MM.1S (cell line): ENCODE data around the gene ZNF692.

Experiments used
- DNase-seq: peaks from one replicate; pipeline ENCODE4 v3.0.0-alpha.2; 2015
- H2AFZ ChIP-seq: fragments of 300-600 bp; sonication (generic); 2 replicates; pipeline ENCODE4 v1.6.0; 2016; ENCODE audit warnings: antibody characterized with exemption, low read length
- H3F3A ChIP-seq: fragments of 300-600 bp; sonication (generic); 2 replicates; pipeline ENCODE4 v1.6.1; 2016; ENCODE audit warnings: mild to moderate bottlenecking, antibody characterized with exemption, low read length, moderate library complexity, mixed read lengths; ENCODE audit not compliant: insufficient read depth
- H3K27ac ChIP-seq: fragments of 300-600 bp; sonication (generic); 2 replicates; pipeline ENCODE4 v1.5.1; 2016; ENCODE audit warnings: mild to moderate bottlenecking, low read length
- H3K27me3 ChIP-seq: fragments of 300-600 bp; sonication (generic); replicated peaks from 2 replicates; pipeline ENCODE4 v1.6.0; 2016; ENCODE audit warnings: low read length; ENCODE audit not compliant: insufficient read depth
- H3K36me3 ChIP-seq: fragments of 300-600 bp; sonication (generic); replicated peaks from 2 replicates; pipeline ENCODE4 v1.6.1; 2016; ENCODE audit warnings: mild to moderate bottlenecking, low read length, mixed read lengths; ENCODE audit not compliant: insufficient read depth
- H3K4me1 ChIP-seq: fragments of 300-600 bp; sonication (generic); 2 replicates; pipeline ENCODE4 v1.6.1; 2016; ENCODE audit warnings: low read length, mixed read lengths
- H3K4me2 ChIP-seq: fragments of 300-600 bp; sonication (generic); 2 replicates; pipeline ENCODE4 v1.6.0; 2016; ENCODE audit warnings: low read depth, low read length
- H3K4me3 ChIP-seq: fragments of 300-600 bp; sonication (generic); 2 replicates; pipeline ENCODE4 v1.5.1; 2016; ENCODE audit warnings: low read length, mixed read lengths
- H3K79me2 ChIP-seq: fragments of 300-600 bp; sonication (generic); 2 replicates; pipeline ENCODE4 v1.6.1; 2016; ENCODE audit warnings: mixed run types, low read length, mixed read lengths
- H3K9ac ChIP-seq: fragments of 300-600 bp; sonication (generic); 2 replicates; pipeline ENCODE4 v1.6.1; 2016; ENCODE audit warnings: low read length, mixed read lengths
- H3K9me2 ChIP-seq: fragments of 300-600 bp; sonication (generic); replicated peaks from 2 replicates; pipeline ENCODE4 v1.6.1; 2016; ENCODE audit warnings: mild to moderate bottlenecking, low read length, mixed read lengths; ENCODE audit not compliant: insufficient read depth
- H3K9me3 ChIP-seq: fragments of 300-600 bp; sonication (generic); replicated peaks from 2 replicates; pipeline ENCODE4 v1.6.1; 2016; ENCODE audit warnings: mild to moderate bottlenecking, low read length, mixed read lengths; ENCODE audit not compliant: insufficient read depth
- H4K20me1 ChIP-seq: fragments of 300-600 bp; sonication (generic); 2 replicates; pipeline ENCODE4 v1.6.1; 2016; ENCODE audit warnings: mild to moderate bottlenecking, low read length, moderate library complexity, mixed read lengths; ENCODE audit not compliant: insufficient read depth
- EZH2 ChIP-seq: fragments of 300-600 bp; sonication (generic); optimal IDR thresholded peaks from 2 replicates; pipeline ENCODE3; 2017; ENCODE audit warnings: low read depth, mild to moderate bottlenecking, antibody characterized with exemption, low read length, mixed read lengths
- EZH2phosphoT487 ChIP-seq: fragments of 300-600 bp; sonication (generic); IDR thresholded peaks from 2 replicates; pipeline ENCODE4 v1.6.1; 2018; ENCODE audit warnings: antibody characterized with exemption, low read length
- TF ChIP-seq, protein P1 (sequence below): fragments of 300-600 bp; sonication (generic); IDR thresholded peaks from 2 replicates; pipeline ENCODE4 v1.5.1; 2016; ENCODE audit warnings: antibody characterized with exemption, low read length, mixed read lengths

The ZNF692 gene

DNA sequence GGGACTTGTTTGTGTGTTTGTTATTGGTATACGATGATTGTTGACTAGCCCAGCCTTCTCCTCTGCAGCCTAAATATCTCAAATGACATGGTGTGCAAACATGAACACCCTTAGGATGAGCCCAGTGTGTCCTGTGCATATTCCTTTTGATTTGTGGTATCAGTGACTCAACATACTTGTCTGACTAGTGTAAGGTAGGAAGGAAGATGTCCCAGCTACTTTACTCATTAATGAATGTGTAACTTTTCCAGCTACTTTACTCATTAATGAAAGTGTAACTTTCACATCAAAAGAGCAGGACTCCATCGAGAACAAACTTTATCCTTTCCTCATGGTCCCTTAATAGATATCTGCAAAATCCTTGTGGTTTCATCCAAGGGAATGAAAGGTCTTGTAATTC, 2.7 kb upstream of the ZNF692 start:
- DNase-seq = no peak
- H3K9me2 ChIP-seq = no peaks in the 10 kb centered on the region
- no peak overlapping the region for H3K4me3 ChIP-seq
- no peaks in the 10 kb centered on the region for H4K20me1 ChIP-seq
- H3K27me3 ChIP-seq = peaks cover 14% of the 10 kb centered on the region
- no peak overlapping the region for H3K27ac ChIP-seq
- H3K9me3 ChIP-seq = no peaks in the 10 kb centered on the region
- H2AFZ ChIP-seq = no peak overlapping the region
- peaks cover 28% of the 10 kb centered on the region for H3K4me1 ChIP-seq
- no peak for TF ChIP-seq EZH2
- TF ChIP-seq EZH2phosphoT487 = no peak
- TF ChIP-seq, protein P1, sequence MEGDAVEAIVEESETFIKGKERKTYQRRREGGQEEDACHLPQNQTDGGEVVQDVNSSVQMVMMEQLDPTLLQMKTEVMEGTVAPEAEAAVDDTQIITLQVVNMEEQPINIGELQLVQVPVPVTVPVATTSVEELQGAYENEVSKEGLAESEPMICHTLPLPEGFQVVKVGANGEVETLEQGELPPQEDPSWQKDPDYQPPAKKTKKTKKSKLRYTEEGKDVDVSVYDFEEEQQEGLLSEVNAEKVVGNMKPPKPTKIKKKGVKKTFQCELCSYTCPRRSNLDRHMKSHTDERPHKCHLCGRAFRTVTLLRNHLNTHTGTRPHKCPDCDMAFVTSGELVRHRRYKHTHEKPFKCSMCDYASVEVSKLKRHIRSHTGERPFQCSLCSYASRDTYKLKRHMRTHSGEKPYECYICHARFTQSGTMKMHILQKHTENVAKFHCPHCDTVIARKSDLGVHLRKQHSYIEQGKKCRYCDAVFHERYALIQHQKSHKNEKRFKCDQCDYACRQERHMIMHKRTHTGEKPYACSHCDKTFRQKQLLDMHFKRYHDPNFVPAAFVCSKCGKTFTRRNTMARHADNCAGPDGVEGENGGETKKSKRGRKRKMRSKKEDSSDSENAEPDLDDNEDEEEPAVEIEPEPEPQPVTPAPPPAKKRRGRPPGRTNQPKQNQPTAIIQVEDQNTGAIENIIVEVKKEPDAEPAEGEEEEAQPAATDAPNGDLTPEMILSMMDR = no peak
- peaks cover 17% of the 10 kb centered on the region for H3K79me2 ChIP-seq
- peaks cover 5% of the 10 kb centered on the region; the same call in 1 of the 2 replicates for H3F3A ChIP-seq
- H3K9ac ChIP-seq = no peak overlapping the region
- no peaks in the 10 kb centered on the region for H3K36me3 ChIP-seq
- H3K4me2 ChIP-seq = no peak overlapping the region

DNA sequence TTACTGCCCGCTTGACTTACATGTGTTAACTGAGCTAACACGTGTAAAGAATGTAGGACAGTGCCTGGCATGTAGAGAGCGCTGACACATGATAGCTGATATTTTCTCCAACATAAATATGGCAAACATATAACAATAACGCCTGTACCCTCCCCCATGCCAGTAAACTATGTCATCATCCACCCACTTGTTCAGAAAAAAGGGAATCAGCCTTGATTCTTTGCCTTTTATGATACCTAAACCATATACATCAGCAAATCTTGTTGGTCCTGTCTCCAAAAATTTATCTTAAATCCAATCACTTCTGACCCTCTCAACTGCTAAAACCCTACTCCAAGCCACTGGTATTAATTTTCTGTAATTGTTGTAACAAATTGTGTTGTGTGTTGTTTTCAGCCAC, 1.1 kb upstream of the ZNF692 start:
- Histone ChIP-seq H3K4me2 (no peak overlapping the region), H3K4me3 (no peak overlapping the region), H3K79me2 (peaks cover 17% of the 10 kb centered on the region), H3K27me3 (peaks cover 14% of the 10 kb centered on the region), H3K9me2 (no peaks in the 10 kb centered on the region), H3K9me3 (no peaks in the 10 kb centered on the region), H3F3A (peaks cover 5% of the 10 kb centered on the region; the same call in 1 of the 2 replicates), H4K20me1 (no peaks in the 10 kb centered on the region), H3K9ac (no peak overlapping the region), H3K36me3 (no peaks in the 10 kb centered on the region), H3K27ac (no peak overlapping the region), H2AFZ (no peak overlapping the region), H3K4me1 (peaks cover 28% of the 10 kb centered on the region)
- TF ChIP-seq, protein P1 = no peak
- TF ChIP-seq EZH2 (no peak), EZH2phosphoT487 (no peak)
- DNase-seq = no peak

DNA sequence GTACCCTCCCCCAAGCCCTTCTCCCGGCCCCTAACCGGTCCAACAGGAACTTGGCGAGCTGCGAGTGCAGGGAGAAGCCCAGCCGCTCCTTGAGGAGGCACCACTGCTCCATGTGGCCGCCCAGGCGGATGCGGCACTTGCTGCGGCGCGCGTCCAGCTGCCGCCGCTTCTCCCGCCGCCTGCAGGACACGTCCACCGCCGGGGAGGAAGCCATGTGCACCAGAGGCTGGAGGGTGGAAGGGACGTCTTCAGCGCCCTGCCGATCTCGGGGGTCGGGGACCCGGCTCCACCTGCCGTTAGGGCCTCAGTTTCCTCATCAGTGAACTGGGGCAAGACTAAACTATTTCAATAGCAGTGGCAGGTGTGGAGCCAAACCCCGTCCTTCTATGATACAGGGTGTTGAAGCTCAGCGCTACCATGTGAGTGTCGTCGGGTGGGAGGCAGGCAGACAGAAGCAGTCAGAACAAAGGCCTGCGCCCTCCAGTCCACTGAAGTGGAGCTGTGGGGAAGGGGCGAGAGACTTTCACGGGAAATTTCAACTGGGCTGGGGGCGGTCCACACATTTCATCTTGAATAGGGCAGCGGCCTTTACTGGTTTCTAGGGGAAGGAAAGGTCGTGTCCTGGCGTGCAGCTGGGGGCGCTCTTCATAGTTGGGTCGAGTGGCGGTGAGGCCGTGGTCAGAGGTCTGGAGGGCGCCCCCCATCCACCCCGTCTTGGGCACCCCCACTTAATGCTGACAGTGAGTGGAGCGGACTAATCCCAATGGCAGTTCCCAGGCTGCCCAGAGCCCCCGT, 592 bp downstream of the ZNF692 start:
- Histone ChIP-seq H3F3A (peaks cover 5% of the 10 kb centered on the region; the same call in 1 of the 2 replicates), H2AFZ (peak overlapping the region; percentile 61), H3K9me3 (no peaks in the 10 kb centered on the region), H3K36me3 (no peaks in the 10 kb centered on the region), H4K20me1 (no peaks in the 10 kb centered on the region), H3K27me3 (peaks cover 14% of the 10 kb centered on the region), H3K79me2 (peaks cover 20% of the 10 kb centered on the region), H3K4me2 (peak overlapping the region; percentile 78), H3K4me1 (peaks cover 22% of the 10 kb centered on the region), H3K9ac (peak overlapping the region; percentile 81), H3K9me2 (no peaks in the 10 kb centered on the region), H3K4me3 (peak overlapping the region; percentile 67), H3K27ac (peak overlapping the region; percentile 55; the same call in 1 of the 2 replicates)
- DNase-seq = peak; percentile 83
- TF ChIP-seq, protein P1 = peak; percentile 70
- no peak for TF ChIP-seq EZH2phosphoT487
